GM12873 (cell line): ENCODE measurements around the gene NAA16.

ENCODE experiments used
- CTCF ChIP-seq: IDR thresholded peaks from 2 replicates; pipeline ENCODE4 v1.5.1; 2012; ENCODE audit warnings: low read depth, mild to moderate bottlenecking, moderate library complexity, low read length, control low read depth; ENCODE audit not compliant: insufficient read depth; ENCODE audit errors: missing control alignments

NAA16 gene

GRCh38 chr13:41364043-41364442 lies 53.0 kb downstream of the NAA16 start:
- TF ChIP-seq CTCF: no peak

GRCh38 chr13:41365631-41366030 lies 54.6 kb downstream of the NAA16 start:
- no peak for TF ChIP-seq CTCF

GRCh38 chr13:41370736-41371135 lies 59.7 kb downstream of the NAA16 start:
- TF ChIP-seq CTCF: no peak

- no peak for TF ChIP-seq CTCF
Observed at GRCh38 chr13:41377446-41377845, 66.4 kb downstream of the NAA16 start.

- no peak for TF ChIP-seq CTCF
Observed at GRCh38 chr13:41382431-41382830, 71.4 kb downstream of the NAA16 start.

- TF ChIP-seq CTCF: no peak
Observed at GRCh38 chr13:41383386-41383785, 72.3 kb downstream of the NAA16 start.

GRCh38 chr13:41384749-41385503 lies 73.9 kb downstream of the NAA16 start:
- peak; percentile 47 for TF ChIP-seq CTCF

GRCh38 chr13:41386211-41386610 lies 75.1 kb downstream of the NAA16 start:
- TF ChIP-seq CTCF: no peak
